Stimulated activated memory B cell treated with anti-CD40 and anti-IgM and Interleukin-4, amounts not matched to agents 10 μg/mL and 1 μg/mL and 100 μg/mL, for 72 hours (primary cell): Measurements from ENCODE around the gene EFNB1.

Experiments used
- ATAC-seq: fragments of 150-1000 bp; cut with Tn5 transposase; 2 replicates; pipeline ENCODE4 v1.10.0; 2021
- H3K27ac Mint-ChIP-seq: one replicate; pipeline ENCODE4 v1.8.0; 2022; ENCODE audit warnings: mild to moderate bottlenecking, mixed read lengths
- H3K27me3 Mint-ChIP-seq: one replicate; pipeline ENCODE4 v1.8.0; 2022; ENCODE audit warnings: mixed read lengths
- H3K36me3 Mint-ChIP-seq: one replicate; pipeline ENCODE4 v1.8.0; 2022; ENCODE audit warnings: mixed read lengths
- H3K4me1 Mint-ChIP-seq: one replicate; pipeline ENCODE4 v1.8.0; 2022; ENCODE audit warnings: mixed read lengths
- H3K4me3 Mint-ChIP-seq: one replicate; pipeline ENCODE4 v1.8.0; 2022; ENCODE audit warnings: mild to moderate bottlenecking, moderate library complexity, mixed read lengths
- H3K9me3 Mint-ChIP-seq: one replicate; pipeline ENCODE4 v1.8.0; 2022; ENCODE audit warnings: mixed read lengths

Gene EFNB1

GRCh38 chrX:68880846-68881552, 52.2 kb downstream of the EFNB1 start:
- Mint-ChIP-seq H3K9me3 (no peaks in the 10 kb centered on the region), H3K4me1 (peaks cover 6% of the 10 kb centered on the region), H3K36me3 (no peaks in the 10 kb centered on the region), H3K27ac (no peak overlapping the region), H3K4me3 (no peak overlapping the region), H3K27me3 (no peaks in the 10 kb centered on the region)
- ATAC-seq: no peak

DNA sequence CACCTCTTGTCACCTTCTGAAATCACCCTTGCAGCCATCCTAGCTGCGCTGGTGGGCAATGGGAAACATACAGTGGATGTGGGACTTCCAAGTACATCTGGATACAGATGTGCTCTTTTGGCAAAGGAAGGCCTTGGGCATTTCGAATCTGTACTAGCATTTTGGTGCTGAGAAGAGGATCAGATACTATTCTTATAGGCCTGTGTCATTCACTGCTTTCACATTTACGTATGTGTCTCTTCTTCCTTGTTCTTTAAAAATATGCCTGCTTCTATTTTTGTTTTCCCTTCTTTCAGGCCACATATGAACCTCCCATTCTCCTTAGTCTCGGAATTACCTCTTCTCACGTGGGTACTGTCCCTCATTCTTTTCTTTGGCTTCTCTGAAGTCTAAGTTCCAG, 53.1 kb downstream of the EFNB1 start:
- Mint-ChIP-seq H3K4me1 (peaks cover 6% of the 10 kb centered on the region), H3K4me3 (no peak overlapping the region), H3K9me3 (no peaks in the 10 kb centered on the region), H3K27me3 (no peaks in the 10 kb centered on the region), H3K27ac (no peak overlapping the region), H3K36me3 (no peaks in the 10 kb centered on the region)
- ATAC-seq: no peak

- Mint-ChIP-seq H3K27me3 (no peaks in the 10 kb centered on the region), H3K36me3 (no peaks in the 10 kb centered on the region)
Measured at GRCh38 chrX:68883800-68884199, 55.0 kb downstream of the EFNB1 start.

DNA sequence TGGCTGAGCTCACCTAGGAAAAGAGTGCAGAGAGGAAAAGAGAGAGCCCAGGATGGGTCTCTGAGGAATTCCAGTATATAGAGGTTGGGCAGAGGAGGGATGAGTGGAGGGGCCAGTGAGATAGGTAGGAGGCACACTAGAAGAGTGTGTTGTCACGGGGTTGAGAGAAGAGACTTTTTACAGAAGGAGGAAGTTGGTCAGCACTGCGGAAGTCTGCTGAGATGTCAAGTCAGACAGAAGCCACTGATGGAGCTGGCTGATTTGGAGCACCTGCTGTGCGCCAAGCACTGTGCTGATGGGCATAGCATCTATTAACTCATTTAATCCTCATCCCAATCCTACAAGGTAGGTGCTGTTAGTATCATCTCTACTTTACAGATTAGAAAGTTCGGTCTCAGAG, 60.4 kb downstream of the EFNB1 start:
- ATAC-seq: no peak
- Mint-ChIP-seq H3K4me1 (no peaks in the 10 kb centered on the region), H3K4me3 (no peak overlapping the region)

More at GRCh38 chrX:68883800-68884199, 55.0 kb downstream of the EFNB1 start:
- Mint-ChIP-seq H3K4me1 (peaks cover 6% of the 10 kb centered on the region), H3K9me3 (no peaks in the 10 kb centered on the region), H3K4me3 (no peak overlapping the region), H3K27ac (no peak overlapping the region)
- no peak for ATAC-seq

More for the DNA sequence above, 60.4 kb downstream of the EFNB1 start:
- H3K9me3 Mint-ChIP-seq: no peaks in the 10 kb centered on the region
- no peaks in the 10 kb centered on the region for H3K36me3 Mint-ChIP-seq
- H3K27me3 Mint-ChIP-seq: no peaks in the 10 kb centered on the region
- H3K27ac Mint-ChIP-seq: no peak overlapping the region
